Stimulated activated CD4-positive, alpha-beta T cell treated with anti-CD3 and anti-CD28 coated beads, Interleukin-4, amount 100 ng/mL, for 48 hours (primary cell): ENCODE measurements around the gene INHBE.
"Not testable (repeated sequence)": the region's sequence is repeated elsewhere in the genome, so short reads cannot be mapped to it uniquely, and the experiment has no call there.

Experiments used
- DNase-seq, 2 donors: peaks; one replicate each; pipeline ENCODE4 v3.0.0-alpha.2; 2020; ENCODE audit warnings: low read depth in 2 of 2

Gene INHBE

GRCh38 chr12:57497223-57498131 is 42.4 kb downstream of the INHBE start:
- no peak for DNase-seq

GRCh38 chr12:57498132-57498502 is 43.0 kb downstream of the INHBE start:
- no peak for DNase-seq

- DNase-seq, result no peak
Observed at GRCh38 chr12:57498571-57498970, 43.5 kb downstream of the INHBE start.

- DNase-seq, result no peak
Observed at GRCh38 chr12:57500213-57500612, 45.1 kb downstream of the INHBE start.

- not testable (repeated sequence) for DNase-seq
Observed at GRCh38 chr12:57502311-57502969, 47.3 kb downstream of the INHBE start.

GRCh38 chr12:57506541-57506940 is 51.4 kb downstream of the INHBE start:
- DNase-seq, result not testable (repeated sequence)
